GM23338 (cell line): ENCODE measurements around the gene PLAAT3. TPM values are rescaled to one million over a fixed set of nuclear protein-coding genes. Genes with fewer than 3 reads are reported as not detected.
"Not testable (repeated sequence)": the region's sequence is repeated elsewhere in the genome, so short reads cannot be mapped to it uniquely, and the experiment has no call there.

Experiments
- ATAC-seq: fragments of 200-7000 bp; cut with Tn5 transposase; 3 replicates; pipeline ENCODE4 v1.9.1; 2020
- DNase-seq: peaks from one replicate; pipeline ENCODE4 v3.0.0-alpha.2; 2015; ENCODE audit warnings: low spot score
- H2AFZ ChIP-seq: fragments of 200-600 bp; sonication (generic); 2 replicates; pipeline ENCODE4 v1.8.0; 2016; ENCODE audit warnings: antibody characterized with exemption, mild to moderate bottlenecking, moderate library complexity
- H3F3A ChIP-seq: fragments of 200-600 bp; sonication (generic); replicated peaks from 2 replicates; pipeline ENCODE4 v1.8.0; 2017; ENCODE audit warnings: antibody characterized with exemption, mixed run types, low read depth
- H3K27ac ChIP-seq: fragments of 200-600 bp; sonication (generic); 2 replicates; pipeline ENCODE4 v1.6.1; 2016; ENCODE audit warnings: low read depth
- H3K27me3 ChIP-seq: fragments of 200-600 bp; sonication (generic); 2 replicates; pipeline ENCODE4 v1.8.0; 2016; ENCODE audit warnings: mild to moderate bottlenecking, mixed run types, moderate library complexity; ENCODE audit not compliant: insufficient read depth
- H3K36me3 ChIP-seq: fragments of 200-600 bp; sonication (generic); 2 replicates; pipeline ENCODE4 v1.8.0; 2016; ENCODE audit warnings: mild to moderate bottlenecking; ENCODE audit not compliant: insufficient read depth
- H3K4me1 ChIP-seq: fragments of 200-600 bp; sonication (generic); 2 replicates; pipeline ENCODE4 v1.8.0; 2016; ENCODE audit warnings: mild to moderate bottlenecking, moderate library complexity; ENCODE audit not compliant: insufficient read depth
- H3K4me2 ChIP-seq: fragments of 200-600 bp; sonication (generic); 2 replicates; pipeline ENCODE4 v1.7.1; 2017; ENCODE audit warnings: mixed run types
- H3K4me3 ChIP-seq: fragments of 200-600 bp; sonication (generic); 2 replicates; pipeline ENCODE4 v1.6.1; 2016; ENCODE audit warnings: mixed run types
- H3K79me2 ChIP-seq: fragments of 200-600 bp; sonication (generic); replicated peaks from 2 replicates; pipeline ENCODE4 v1.8.0; 2017; ENCODE audit warnings: mild to moderate bottlenecking; ENCODE audit not compliant: insufficient read depth
- H3K9me2 ChIP-seq: fragments of 200-600 bp; sonication (generic); 2 replicates; pipeline ENCODE4 v1.8.0; 2017; ENCODE audit not compliant: insufficient read depth
- H4K20me1 ChIP-seq: fragments of 200-600 bp; sonication (generic); replicated peaks from 2 replicates; pipeline ENCODE4 v1.8.0; 2017; ENCODE audit warnings: mild to moderate bottlenecking; ENCODE audit not compliant: insufficient read depth
- H3K27ac Mint-ChIP-seq: 2 replicates; pipeline ENCODE4 v1.8.0; 2020; ENCODE audit warnings: inconsistent platforms, mild to moderate bottlenecking, moderate library complexity, mixed read lengths
- H3K27me3 Mint-ChIP-seq: 3 replicates; pipeline ENCODE4 v1.8.0; 2022; ENCODE audit warnings: low read depth, mild to moderate bottlenecking, moderate library complexity, mixed read lengths, inconsistent platforms; ENCODE audit not compliant: insufficient read depth, poor library complexity
- H3K36me3 Mint-ChIP-seq: 3 replicates; pipeline ENCODE4 v1.8.0; 2021; ENCODE audit warnings: low read depth, mild to moderate bottlenecking, inconsistent platforms, moderate library complexity, mixed read lengths
- H3K4me1 Mint-ChIP-seq: 3 replicates; pipeline ENCODE4 v1.8.0; 2020; ENCODE audit warnings: mild to moderate bottlenecking, inconsistent platforms, mixed read lengths
- H3K4me3 Mint-ChIP-seq: 3 replicates; pipeline ENCODE4 v1.8.0; 2021; ENCODE audit warnings: moderate library complexity, mild to moderate bottlenecking, inconsistent platforms, mixed read lengths
- H3K9me3 Mint-ChIP-seq: 3 replicates; pipeline ENCODE4 v1.8.0; 2020; ENCODE audit warnings: moderate library complexity, mild to moderate bottlenecking, inconsistent platforms, mixed read lengths
- CREB1 ChIP-seq: fragments of 250-450 bp; sonication (Bioruptor Pico); IDR thresholded peaks from 2 replicates; pipeline ENCODE4 v1.5.0; 2020; ENCODE audit warnings: low read depth, mild to moderate bottlenecking, moderate library complexity
- EZH2phosphoT487 ChIP-seq: fragments of 200-600 bp; sonication (generic); IDR thresholded peaks from one replicate; pipeline ENCODE4 v1.8.1; 2018; ENCODE audit warnings: antibody characterized with exemption; ENCODE audit not compliant: unreplicated experiment
- JUNB ChIP-seq: IDR thresholded peaks from one replicate; pipeline ENCODE4 v1.6.1; 2016; ENCODE audit warnings: antibody characterized with exemption; ENCODE audit not compliant: unreplicated experiment
- NANOG ChIP-seq: IDR thresholded peaks from 2 replicates; pipeline ENCODE4 v1.6.1; 2016; ENCODE audit warnings: antibody characterized with exemption, borderline replicate concordance
- POLR2AphosphoS5 ChIP-seq: IDR thresholded peaks from 2 replicates; pipeline ENCODE4 v1.6.1; 2016; ENCODE audit warnings: antibody characterized with exemption, low read depth
- polyA plus RNA-seq: library from polyadenylated mRNA; unstranded; fragments of >200 nt; fragmentation: Nextera tagmentation; extraction: Ambion mirVana; gene quantifications from 2 replicates; pipeline ENCODE4 v1.2.1, GENCODE V29; 2016
- total RNA-seq: library from RNA; depleted of rRNA; stranded (reverse); fragments of >200 nt; shearing (Covaris generic); gene quantifications from 2 replicates; pipeline ENCODE4 v1.2.3, GENCODE V29; 2014
- TF ChIP-seq, protein P1 (sequence below): IDR thresholded peaks from 2 replicates; pipeline ENCODE4 v1.6.1; 2016; ENCODE audit warnings: antibody characterized with exemption

Gene PLAAT3
- total and polyA plus RNA-seq, 2 experiments from 2014 or later = 61.1 to 262 TPM

DNA sequence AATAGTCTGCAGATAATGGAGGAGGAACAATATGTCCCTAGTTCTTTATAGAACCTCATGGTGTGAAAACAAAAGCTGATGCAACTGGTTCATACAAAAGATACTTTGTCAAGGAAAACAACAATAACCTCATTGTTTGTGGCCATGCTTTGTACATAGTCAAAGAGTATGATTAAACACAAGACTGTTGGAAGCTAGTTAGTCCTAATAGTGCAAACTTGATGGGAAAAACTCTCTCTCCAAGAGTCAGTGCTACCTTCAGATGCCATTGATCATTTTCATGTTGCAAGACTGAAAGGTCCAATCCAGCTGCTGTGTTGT lies 30.9 kb downstream of the PLAAT3 start:
- H3K9me2 ChIP-seq = no peaks in the 10 kb centered on the region
- Mint-ChIP-seq H3K9me3 (peaks cover 43% of the 10 kb centered on the region), H3K36me3 (peaks cover 81% of the 10 kb centered on the region), H3K4me1 (no peaks in the 10 kb centered on the region; the same call in 2 of the 3 replicates), H3K4me3 (no peak overlapping the region), H3K27ac (no peak overlapping the region), H3K27me3 (no peaks in the 10 kb centered on the region)
- no peak for TF ChIP-seq JUNB
- H3K4me3 ChIP-seq = no peak overlapping the region
- H3K79me2 ChIP-seq = peaks cover 13% of the 10 kb centered on the region
- H3K36me3 ChIP-seq = peaks cover 58% of the 10 kb centered on the region
- DNase-seq = no peak
- no peaks in the 10 kb centered on the region for H4K20me1 ChIP-seq
- no peaks in the 10 kb centered on the region for H3K27me3 ChIP-seq
- H3K4me1 ChIP-seq = 0 out of 2 replicates have a peak, but pooled peaks cover 6% of the 10 kb centered on the region
- peaks cover 3% of the 10 kb centered on the region for H3F3A ChIP-seq
- no peak overlapping the region for H2AFZ ChIP-seq
- no peak for ATAC-seq
- peak overlapping the region; percentile 60 for H3K27ac ChIP-seq
- H3K4me2 ChIP-seq = no peak overlapping the region

DNA sequence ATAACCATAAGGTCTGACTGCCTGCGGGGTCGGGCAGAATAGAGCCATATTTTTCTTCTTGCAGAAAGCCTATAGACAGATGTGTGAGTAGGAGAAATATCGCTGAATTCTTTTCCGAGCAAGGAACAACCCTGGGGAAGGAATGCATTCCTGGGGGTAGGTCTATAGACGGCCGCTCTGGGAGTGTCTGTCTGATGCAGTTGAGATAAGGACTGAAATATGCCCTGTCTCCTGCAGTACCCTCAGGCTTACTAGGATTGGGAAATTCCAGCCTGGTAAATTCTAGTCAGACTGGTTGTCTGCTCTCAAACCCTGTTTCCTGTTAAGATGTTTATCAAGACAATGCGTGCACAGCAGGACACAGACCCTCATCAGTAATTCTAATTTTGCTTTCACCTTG lies 33.0 kb downstream of the PLAAT3 start:
- H3K9me2 ChIP-seq, H3K27me3 ChIP-seq, ATAC-seq, H3K27ac Mint-ChIP-seq, H2AFZ ChIP-seq, H3K4me2 ChIP-seq, H3K4me1 ChIP-seq, H3K4me1 Mint-ChIP-seq, H3K4me3 Mint-ChIP-seq, H3K4me3 ChIP-seq, H3K27me3 Mint-ChIP-seq, H4K20me1 ChIP-seq, H3F3A ChIP-seq: not testable (repeated sequence)
- Histone ChIP-seq H3K27ac (peak overlapping the region; percentile 69; the same call in 1 of the 2 replicates), H3K79me2 (peaks cover 19% of the 10 kb centered on the region), H3K36me3 (peaks cover 53% of the 10 kb centered on the region)
- peak; percentile 57 for DNase-seq
- Mint-ChIP-seq H3K36me3 (peaks cover 84% of the 10 kb centered on the region), H3K9me3 (peaks cover 53% of the 10 kb centered on the region)
- TF ChIP-seq CREB1 (CRISPR knock-in tag) = 0 out of 2 replicates have a peak, but pooled peaks have one; percentile 15

DNA sequence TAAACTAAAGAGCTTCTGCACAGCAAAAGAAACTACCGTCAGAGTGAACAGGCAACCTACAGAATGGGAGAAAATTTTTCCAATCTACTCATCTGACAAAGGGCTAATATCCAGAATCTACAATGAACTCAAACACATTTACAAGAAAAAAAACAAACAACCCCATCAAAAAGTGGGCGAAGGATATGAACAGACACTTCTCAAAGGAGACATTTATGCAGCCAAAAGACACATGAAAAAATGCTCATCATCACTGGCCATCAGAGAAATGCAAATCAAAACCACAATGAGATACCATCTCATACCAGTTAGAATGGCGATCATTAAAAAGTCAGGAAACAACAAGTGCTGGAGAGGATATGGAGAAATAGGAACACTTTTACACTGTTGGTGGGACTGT lies 35.4 kb downstream of the PLAAT3 start:
- Histone ChIP-seq H3K79me2 (peaks cover 19% of the 10 kb centered on the region), H3K36me3 (peaks cover 56% of the 10 kb centered on the region)
- not testable (repeated sequence) for H3K27ac Mint-ChIP-seq, H3K27me3 ChIP-seq, H3K4me1 Mint-ChIP-seq, ATAC-seq, H3K4me3 Mint-ChIP-seq, H3K9me2 ChIP-seq, H3F3A ChIP-seq, H4K20me1 ChIP-seq, H3K27ac ChIP-seq, H2AFZ ChIP-seq, H3K4me3 ChIP-seq, DNase-seq, H3K4me2 ChIP-seq, H3K4me1 ChIP-seq, H3K27me3 Mint-ChIP-seq
- peaks cover 81% of the 10 kb centered on the region for H3K36me3 Mint-ChIP-seq
- H3K9me3 Mint-ChIP-seq = peaks cover 53% of the 10 kb centered on the region

DNA sequence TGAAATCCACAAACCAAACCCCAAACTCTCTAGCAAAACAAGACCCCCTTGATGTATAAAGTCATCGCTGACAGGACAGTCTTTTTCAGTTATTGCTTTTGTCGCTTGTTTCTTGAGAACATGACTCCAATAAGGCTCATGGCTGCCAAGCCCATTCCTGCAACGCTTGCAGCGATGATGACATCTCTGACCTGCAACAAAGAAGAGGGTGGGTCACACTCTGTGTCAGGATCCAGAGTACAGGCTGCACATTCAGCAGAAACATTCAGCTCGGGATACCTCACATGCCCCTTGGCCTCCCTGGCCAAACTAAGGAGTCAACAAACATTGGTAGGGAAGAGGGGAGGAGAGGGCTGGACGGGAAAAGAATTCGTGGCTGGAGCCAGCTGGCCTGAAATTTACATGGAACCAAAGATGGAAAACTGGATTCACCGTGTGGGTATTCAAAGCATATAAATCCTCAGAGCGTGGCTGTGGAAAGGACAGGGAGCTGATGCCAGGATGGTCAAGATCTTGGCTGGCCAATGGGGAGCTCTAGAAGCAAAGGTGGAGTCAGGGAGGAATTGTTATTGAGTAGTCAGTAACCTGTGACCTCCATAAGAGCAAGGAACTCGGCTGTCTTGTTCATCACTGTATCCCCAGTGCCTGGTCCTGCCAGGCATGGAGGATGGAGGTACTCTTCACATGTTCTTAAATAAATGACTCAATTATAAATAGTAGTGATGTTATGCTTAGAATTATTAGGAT lies 39.2 kb downstream of the PLAAT3 start:
- 0 out of 2 replicates have a peak overlapping the region, but pooled peaks have one; percentile 57 for H3K27ac ChIP-seq
- no peak overlapping the region for H3K27ac Mint-ChIP-seq
- H3K36me3 Mint-ChIP-seq = peaks cover 51% of the 10 kb centered on the region
- H3K79me2 ChIP-seq = peaks cover 14% of the 10 kb centered on the region
- H3K9me3 Mint-ChIP-seq = peaks cover 22% of the 10 kb centered on the region
- no peak overlapping the region for H3K4me3 Mint-ChIP-seq
- peaks cover 5% of the 10 kb centered on the region; the same call in 1 of the 2 replicates for H3F3A ChIP-seq
- no peaks in the 10 kb centered on the region for H3K27me3 ChIP-seq
- H2AFZ ChIP-seq = no peak overlapping the region
- H3K4me3 ChIP-seq = no peak overlapping the region
- DNase-seq (no peak), ATAC-seq (no peak)
- no peak overlapping the region for H3K4me2 ChIP-seq
- H3K4me1 ChIP-seq = no peaks in the 10 kb centered on the region
- peaks cover 25% of the 10 kb centered on the region for H3K36me3 ChIP-seq
- 0 out of 2 replicates have a peak, but pooled peaks cover 2% of the 10 kb centered on the region for H4K20me1 ChIP-seq
- H3K27me3 Mint-ChIP-seq = peaks cover 3% of the 10 kb centered on the region
- no peaks in the 10 kb centered on the region for H3K4me1 Mint-ChIP-seq
- no peaks in the 10 kb centered on the region for H3K9me2 ChIP-seq
- no peak for TF ChIP-seq EZH2phosphoT487
- TF ChIP-seq, protein P1, sequence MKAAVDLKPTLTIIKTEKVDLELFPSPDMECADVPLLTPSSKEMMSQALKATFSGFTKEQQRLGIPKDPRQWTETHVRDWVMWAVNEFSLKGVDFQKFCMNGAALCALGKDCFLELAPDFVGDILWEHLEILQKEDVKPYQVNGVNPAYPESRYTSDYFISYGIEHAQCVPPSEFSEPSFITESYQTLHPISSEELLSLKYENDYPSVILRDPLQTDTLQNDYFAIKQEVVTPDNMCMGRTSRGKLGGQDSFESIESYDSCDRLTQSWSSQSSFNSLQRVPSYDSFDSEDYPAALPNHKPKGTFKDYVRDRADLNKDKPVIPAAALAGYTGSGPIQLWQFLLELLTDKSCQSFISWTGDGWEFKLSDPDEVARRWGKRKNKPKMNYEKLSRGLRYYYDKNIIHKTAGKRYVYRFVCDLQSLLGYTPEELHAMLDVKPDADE = no peak
- no peak for TF ChIP-seq POLR2AphosphoS5
- no peak for TF ChIP-seq NANOG
